Measurements from ENCODE around the gene MKX.
"Not testable (repeated sequence)": the region's sequence is repeated elsewhere in the genome, so short reads cannot be mapped to it uniquely, and the experiment has no call there.

MKX gene

GRCh38 chr10:27696466-27696865 lies 49.2 kb downstream of the MKX start:
- Histone ChIP-seq H3K27me3 (ENCODE audit: control insufficient read depth in 5 of 5, insufficient read depth in 4 of 5, low read length in 5 of 5) (no peaks in the 10 kb centered on the region), H3K9ac (ENCODE audit: low read length in 5 of 5) (no peak overlapping the region), H3K4me3 (ENCODE audit: low read depth in 1 of 5, low read length in 5 of 5) (no peak overlapping the region), H3K4me1 (ENCODE audit: control insufficient read depth in 5 of 5, insufficient read depth in 5 of 5, low read length in 5 of 5) (peaks cover 0 to 8% (median 0%) of the 10 kb centered on the region in 5 donors), H3K36me3 (ENCODE audit: control insufficient read depth in 5 of 5, insufficient read depth in 5 of 5, low read length in 5 of 5) (no peaks in the 10 kb centered on the region), H3K9me3 (ENCODE audit: control insufficient read depth in 5 of 5, low read length in 5 of 5) (no peaks in the 10 kb centered on the region), H3K27ac (ENCODE audit: low read depth, low read length) (no peak overlapping the region)

- H3K9me3 ChIP-seq (ENCODE audit: control insufficient read depth in 5 of 5, low read length in 5 of 5): no peaks in the 10 kb centered on the region
- H3K9ac ChIP-seq (ENCODE audit: low read length in 5 of 5): no peak overlapping the region
- no peak overlapping the region for H3K4me3 ChIP-seq (ENCODE audit: low read depth in 1 of 5, low read length in 5 of 5)
- no peaks in the 10 kb centered on the region for H3K36me3 ChIP-seq (ENCODE audit: control insufficient read depth in 5 of 5, insufficient read depth in 5 of 5, low read length in 5 of 5)
- H3K27ac ChIP-seq (ENCODE audit: low read depth, low read length): no peak overlapping the region
- peaks cover 0 to 8% (median 0%) of the 10 kb centered on the region in 5 donors for H3K4me1 ChIP-seq (ENCODE audit: control insufficient read depth in 5 of 5, insufficient read depth in 5 of 5, low read length in 5 of 5)
- H3K27me3 ChIP-seq (ENCODE audit: control insufficient read depth in 5 of 5, insufficient read depth in 4 of 5, low read length in 5 of 5): no peaks in the 10 kb centered on the region
These were observed 49.9 kb downstream of the MKX start for GRCh38 chr10:27695706-27696105.

- no peak overlapping the region for H3K4me3 ChIP-seq (ENCODE audit: low read depth in 1 of 5, low read length in 5 of 5)
- H3K27ac ChIP-seq (ENCODE audit: low read depth, low read length): no peak overlapping the region
- no peaks in the 10 kb centered on the region for H3K36me3 ChIP-seq (ENCODE audit: control insufficient read depth in 5 of 5, insufficient read depth in 5 of 5, low read length in 5 of 5)
- no peaks in the 10 kb centered on the region for H3K27me3 ChIP-seq (ENCODE audit: control insufficient read depth in 5 of 5, insufficient read depth in 4 of 5, low read length in 5 of 5)
- peaks cover 0 to 8% (median 0%) of the 10 kb centered on the region in 5 donors for H3K4me1 ChIP-seq (ENCODE audit: control insufficient read depth in 5 of 5, insufficient read depth in 5 of 5, low read length in 5 of 5)
- H3K9me3 ChIP-seq (ENCODE audit: control insufficient read depth in 5 of 5, low read length in 5 of 5): no peaks in the 10 kb centered on the region
- H3K9ac ChIP-seq (ENCODE audit: low read length in 5 of 5): no peak overlapping the region
These were observed 50.5 kb downstream of the MKX start for GRCh38 chr10:27695088-27695487.

- Histone ChIP-seq H3K4me3 (ENCODE audit: low read depth in 1 of 5, low read length in 5 of 5) (no peak overlapping the region), H3K9ac (ENCODE audit: low read length in 5 of 5) (no peak overlapping the region), H3K36me3 (ENCODE audit: control insufficient read depth in 5 of 5, insufficient read depth in 5 of 5, low read length in 5 of 5) (no peaks in the 10 kb centered on the region), H3K4me1 (ENCODE audit: control insufficient read depth in 5 of 5, insufficient read depth in 5 of 5, low read length in 5 of 5) (peaks cover 0 to 5% (median 4%) of the 10 kb centered on the region in 5 donors), H3K9me3 (ENCODE audit: control insufficient read depth in 5 of 5, low read length in 5 of 5) (no peaks in the 10 kb centered on the region), H3K27me3 (ENCODE audit: control insufficient read depth in 5 of 5, insufficient read depth in 4 of 5, low read length in 5 of 5) (no peaks in the 10 kb centered on the region), H3K27ac (ENCODE audit: low read depth, low read length) (no peak overlapping the region)
These were observed 53.0 kb downstream of the MKX start for GRCh38 chr10:27692663-27693062.

- peaks cover 0 to 5% (median 4%) of the 10 kb centered on the region in 5 donors for H3K4me1 ChIP-seq (ENCODE audit: control insufficient read depth in 5 of 5, insufficient read depth in 5 of 5, low read length in 5 of 5)
- H3K4me3 ChIP-seq (ENCODE audit: low read depth in 1 of 5, low read length in 5 of 5): no peak overlapping the region
- no peaks in the 10 kb centered on the region for H3K27me3 ChIP-seq (ENCODE audit: control insufficient read depth in 5 of 5, insufficient read depth in 4 of 5, low read length in 5 of 5)
- H3K36me3 ChIP-seq (ENCODE audit: control insufficient read depth in 5 of 5, insufficient read depth in 5 of 5, low read length in 5 of 5): no peaks in the 10 kb centered on the region
- H3K9me3 ChIP-seq (ENCODE audit: control insufficient read depth in 5 of 5, low read length in 5 of 5): no peaks in the 10 kb centered on the region
- H3K9ac ChIP-seq (ENCODE audit: low read length in 5 of 5): no peak overlapping the region
- no peak overlapping the region for H3K27ac ChIP-seq (ENCODE audit: low read depth, low read length)
These were observed 56.6 kb downstream of the MKX start for GRCh38 chr10:27688991-27689390.

GRCh38 chr10:27688276-27688675 lies 57.3 kb downstream of the MKX start:
- no peaks in the 10 kb centered on the region for H3K9me3 ChIP-seq (ENCODE audit: control insufficient read depth in 5 of 5, low read length in 5 of 5)
- H3K4me1 ChIP-seq (ENCODE audit: control insufficient read depth in 5 of 5, insufficient read depth in 5 of 5, low read length in 5 of 5): peaks cover 0 to 5% (median 4%) of the 10 kb centered on the region in 5 donors
- no peaks in the 10 kb centered on the region for H3K27me3 ChIP-seq (ENCODE audit: control insufficient read depth in 5 of 5, insufficient read depth in 4 of 5, low read length in 5 of 5)
- H3K4me3 ChIP-seq (ENCODE audit: low read depth in 1 of 5, low read length in 5 of 5): no peak overlapping the region
- H3K9ac ChIP-seq (ENCODE audit: low read length in 5 of 5): no peak overlapping the region
- H3K27ac ChIP-seq (ENCODE audit: low read depth, low read length): no peak overlapping the region
- no peaks in the 10 kb centered on the region for H3K36me3 ChIP-seq (ENCODE audit: control insufficient read depth in 5 of 5, insufficient read depth in 5 of 5, low read length in 5 of 5)

GRCh38 chr10:27687743-27688142 lies 57.9 kb downstream of the MKX start:
- H3K27ac ChIP-seq (ENCODE audit: low read depth, low read length): no peak overlapping the region

GRCh38 chr10:27687326-27687725 lies 58.3 kb downstream of the MKX start:
- H3K9me3 ChIP-seq (ENCODE audit: control insufficient read depth in 5 of 5, low read length in 5 of 5): no peaks in the 10 kb centered on the region
- H3K4me3 ChIP-seq (ENCODE audit: low read depth in 1 of 5, low read length in 5 of 5): no peak overlapping the region
- H3K9ac ChIP-seq (ENCODE audit: low read length in 5 of 5): no peak overlapping the region
- H3K36me3 ChIP-seq (ENCODE audit: control insufficient read depth in 5 of 5, insufficient read depth in 5 of 5, low read length in 5 of 5): no peaks in the 10 kb centered on the region
- no peak overlapping the region for H3K27ac ChIP-seq (ENCODE audit: low read depth, low read length)
- H3K4me1 ChIP-seq (ENCODE audit: control insufficient read depth in 5 of 5, insufficient read depth in 5 of 5, low read length in 5 of 5): peaks cover 0 to 5% (median 4%) of the 10 kb centered on the region in 5 donors
- H3K27me3 ChIP-seq (ENCODE audit: control insufficient read depth in 5 of 5, insufficient read depth in 4 of 5, low read length in 5 of 5): no peaks in the 10 kb centered on the region

More at GRCh38 chr10:27687743-27688142, 57.9 kb downstream of the MKX start:
- Histone ChIP-seq H3K4me3 (ENCODE audit: low read depth in 1 of 5, low read length in 5 of 5) (no peak overlapping the region), H3K36me3 (ENCODE audit: control insufficient read depth in 5 of 5, insufficient read depth in 5 of 5, low read length in 5 of 5) (no peaks in the 10 kb centered on the region), H3K4me1 (ENCODE audit: control insufficient read depth in 5 of 5, insufficient read depth in 5 of 5, low read length in 5 of 5) (peaks cover 0 to 5% (median 4%) of the 10 kb centered on the region in 5 donors), H3K9ac (ENCODE audit: low read length in 5 of 5) (no peak overlapping the region), H3K27me3 (ENCODE audit: control insufficient read depth in 5 of 5, insufficient read depth in 4 of 5, low read length in 5 of 5) (no peaks in the 10 kb centered on the region), H3K9me3 (ENCODE audit: control insufficient read depth in 5 of 5, low read length in 5 of 5) (no peaks in the 10 kb centered on the region)

GRCh38 chr10:27685681-27686080 lies 59.9 kb downstream of the MKX start:
- Histone ChIP-seq H3K27me3 (ENCODE audit: control insufficient read depth in 5 of 5, insufficient read depth in 4 of 5, low read length in 5 of 5) (no peaks in the 10 kb centered on the region), H3K4me3 (ENCODE audit: low read depth in 1 of 5, low read length in 5 of 5) (no peak overlapping the region), H3K27ac (ENCODE audit: low read depth, low read length) (no peak overlapping the region), H3K9me3 (ENCODE audit: control insufficient read depth in 5 of 5, low read length in 5 of 5) (no peaks in the 10 kb centered on the region), H3K4me1 (ENCODE audit: control insufficient read depth in 5 of 5, insufficient read depth in 5 of 5, low read length in 5 of 5) (peaks cover 0 to 7% (median 4%) of the 10 kb centered on the region in 5 donors), H3K9ac (ENCODE audit: low read length in 5 of 5) (no peak overlapping the region), H3K36me3 (ENCODE audit: control insufficient read depth in 5 of 5, insufficient read depth in 5 of 5, low read length in 5 of 5) (no peaks in the 10 kb centered on the region)

- H3K27ac ChIP-seq (ENCODE audit: low read depth, low read length): no peak overlapping the region
- H3K4me3 ChIP-seq (ENCODE audit: low read depth in 1 of 5, low read length in 5 of 5): no peak overlapping the region
- no peaks in the 10 kb centered on the region for H3K36me3 ChIP-seq (ENCODE audit: control insufficient read depth in 5 of 5, insufficient read depth in 5 of 5, low read length in 5 of 5)
- H3K4me1 ChIP-seq (ENCODE audit: control insufficient read depth in 5 of 5, insufficient read depth in 5 of 5, low read length in 5 of 5): peaks cover 2 to 25% (median 18%) of the 10 kb centered on the region in 5 donors
- H3K9ac ChIP-seq (ENCODE audit: low read length in 5 of 5): no peak overlapping the region
- H3K27me3 ChIP-seq (ENCODE audit: control insufficient read depth in 5 of 5, insufficient read depth in 4 of 5, low read length in 5 of 5): no peaks in the 10 kb centered on the region
- H3K9me3 ChIP-seq (ENCODE audit: control insufficient read depth in 5 of 5, low read length in 5 of 5): no peaks in the 10 kb centered on the region
These were observed 62.4 kb downstream of the MKX start for GRCh38 chr10:27683226-27683625.

- not testable (repeated sequence) for H3K4me3 ChIP-seq (ENCODE audit: low read depth in 1 of 5, low read length in 5 of 5); H3K36me3 ChIP-seq (ENCODE audit: control insufficient read depth in 5 of 5, insufficient read depth in 5 of 5, low read length in 5 of 5); H3K27ac ChIP-seq (ENCODE audit: low read depth, low read length); H3K27me3 ChIP-seq (ENCODE audit: control insufficient read depth in 5 of 5, insufficient read depth in 4 of 5, low read length in 5 of 5); H3K9ac ChIP-seq (ENCODE audit: low read length in 5 of 5); H3K9me3 ChIP-seq (ENCODE audit: control insufficient read depth in 5 of 5, low read length in 5 of 5)
- peaks cover 2 to 38% (median 21%) of the 10 kb centered on the region in 5 donors for H3K4me1 ChIP-seq (ENCODE audit: control insufficient read depth in 5 of 5, insufficient read depth in 5 of 5, low read length in 5 of 5)
These were observed 63.8 kb downstream of the MKX start for GRCh38 chr10:27681795-27682194.
